WTC11 (cell line): ENCODE measurements around the gene C14orf93.

Source experiments
- CREB1 ChIP-seq: sonication (generic); formaldehyde crosslinking; IDR thresholded peaks from 2 replicates; pipeline ENCODE4 v1.8.0; 2023; ENCODE audit warnings: mild to moderate bottlenecking, missing genetic modification reagents
- FOXP1 ChIP-seq: sonication (generic); formaldehyde crosslinking; IDR thresholded peaks from 2 replicates; pipeline ENCODE4 v1.8.0; 2022; ENCODE audit warnings: missing genetic modification reagents, mild to moderate bottlenecking, moderate library complexity, borderline replicate concordance
- MYBL2 ChIP-seq: sonication (generic); formaldehyde crosslinking; IDR thresholded peaks from 2 replicates; pipeline ENCODE4 v1.8.1; 2023; ENCODE audit warnings: mild to moderate bottlenecking, moderate library complexity, missing genetic modification reagents
- TF ChIP-seq, protein P1 (sequence below): sonication (generic); formaldehyde crosslinking; IDR thresholded peaks from 2 replicates; pipeline ENCODE4 v1.8.0; 2022; ENCODE audit warnings: mild to moderate bottlenecking, missing genetic modification reagents
- TF ChIP-seq, protein P2 (sequence below): sonication (generic); formaldehyde crosslinking; IDR thresholded peaks from 2 replicates; pipeline ENCODE4 v1.8.0; 2022; ENCODE audit warnings: mild to moderate bottlenecking, missing genetic modification reagents
- TF ChIP-seq, protein P3 (sequence below): sonication (generic); formaldehyde crosslinking; IDR thresholded peaks from 2 replicates; pipeline ENCODE4 v1.8.0; 2022; ENCODE audit warnings: missing genetic modification reagents
- TF ChIP-seq, protein P4 (sequence below): sonication (generic); formaldehyde crosslinking; IDR thresholded peaks from 2 replicates; pipeline ENCODE4 v1.8.1; 2023; ENCODE audit warnings: mild to moderate bottlenecking, missing genetic modification reagents, moderate library complexity
- TF ChIP-seq, protein P5 (sequence below): sonication (generic); formaldehyde crosslinking; IDR thresholded peaks from 2 replicates; pipeline ENCODE4 v1.8.1; 2022; ENCODE audit warnings: mild to moderate bottlenecking, missing genetic modification reagents, moderate library complexity, borderline replicate concordance

DNA sequence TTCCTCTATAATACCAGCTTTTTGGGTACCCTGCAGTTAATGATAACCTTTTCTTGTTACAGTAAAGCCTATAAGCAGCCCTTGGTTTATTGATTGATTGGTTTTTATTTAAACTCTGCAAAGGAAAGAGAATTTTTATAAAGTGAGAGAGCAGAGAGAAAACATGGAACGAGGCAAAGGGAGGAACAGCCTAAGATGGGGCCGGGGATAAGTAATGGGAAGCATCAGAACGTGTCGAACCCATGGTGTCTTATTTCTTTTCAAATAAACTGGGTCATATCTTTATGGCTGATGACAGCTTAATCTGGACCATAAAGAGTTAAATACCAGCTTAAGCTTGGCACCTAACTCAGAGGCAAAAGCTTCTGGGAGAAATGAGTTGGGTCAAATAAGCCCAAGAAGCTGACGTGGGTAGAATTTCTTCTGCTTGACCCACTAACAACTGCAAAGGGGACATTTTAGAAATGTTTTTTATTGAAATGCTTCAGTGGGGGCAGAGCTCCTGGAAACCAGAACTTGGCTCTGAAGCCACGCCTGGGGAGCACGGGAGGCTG lies 12.0 kb upstream of the C14orf93 start:
- TF ChIP-seq, protein P1, sequence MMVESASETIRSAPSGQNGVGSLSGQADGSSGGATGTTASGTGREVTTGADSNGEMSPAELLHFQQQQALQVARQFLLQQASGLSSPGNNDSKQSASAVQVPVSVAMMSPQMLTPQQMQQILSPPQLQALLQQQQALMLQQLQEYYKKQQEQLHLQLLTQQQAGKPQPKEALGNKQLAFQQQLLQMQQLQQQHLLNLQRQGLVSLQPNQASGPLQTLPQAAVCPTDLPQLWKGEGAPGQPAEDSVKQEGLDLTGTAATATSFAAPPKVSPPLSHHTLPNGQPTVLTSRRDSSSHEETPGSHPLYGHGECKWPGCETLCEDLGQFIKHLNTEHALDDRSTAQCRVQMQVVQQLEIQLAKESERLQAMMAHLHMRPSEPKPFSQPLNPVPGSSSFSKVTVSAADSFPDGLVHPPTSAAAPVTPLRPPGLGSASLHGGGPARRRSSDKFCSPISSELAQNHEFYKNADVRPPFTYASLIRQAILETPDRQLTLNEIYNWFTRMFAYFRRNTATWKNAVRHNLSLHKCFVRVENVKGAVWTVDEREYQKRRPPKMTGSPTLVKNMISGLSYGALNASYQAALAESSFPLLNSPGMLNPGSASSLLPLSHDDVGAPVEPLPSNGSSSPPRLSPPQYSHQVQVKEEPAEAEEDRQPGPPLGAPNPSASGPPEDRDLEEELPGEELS (CRISPR knock-in tag), result no peak
- TF ChIP-seq MYBL2 (CRISPR knock-in tag), result no peak
- TF ChIP-seq, protein P2, sequence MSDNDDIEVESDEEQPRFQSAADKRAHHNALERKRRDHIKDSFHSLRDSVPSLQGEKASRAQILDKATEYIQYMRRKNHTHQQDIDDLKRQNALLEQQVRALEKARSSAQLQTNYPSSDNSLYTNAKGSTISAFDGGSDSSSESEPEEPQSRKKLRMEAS (CRISPR knock-in tag), result no peak
- TF ChIP-seq, protein P3, sequence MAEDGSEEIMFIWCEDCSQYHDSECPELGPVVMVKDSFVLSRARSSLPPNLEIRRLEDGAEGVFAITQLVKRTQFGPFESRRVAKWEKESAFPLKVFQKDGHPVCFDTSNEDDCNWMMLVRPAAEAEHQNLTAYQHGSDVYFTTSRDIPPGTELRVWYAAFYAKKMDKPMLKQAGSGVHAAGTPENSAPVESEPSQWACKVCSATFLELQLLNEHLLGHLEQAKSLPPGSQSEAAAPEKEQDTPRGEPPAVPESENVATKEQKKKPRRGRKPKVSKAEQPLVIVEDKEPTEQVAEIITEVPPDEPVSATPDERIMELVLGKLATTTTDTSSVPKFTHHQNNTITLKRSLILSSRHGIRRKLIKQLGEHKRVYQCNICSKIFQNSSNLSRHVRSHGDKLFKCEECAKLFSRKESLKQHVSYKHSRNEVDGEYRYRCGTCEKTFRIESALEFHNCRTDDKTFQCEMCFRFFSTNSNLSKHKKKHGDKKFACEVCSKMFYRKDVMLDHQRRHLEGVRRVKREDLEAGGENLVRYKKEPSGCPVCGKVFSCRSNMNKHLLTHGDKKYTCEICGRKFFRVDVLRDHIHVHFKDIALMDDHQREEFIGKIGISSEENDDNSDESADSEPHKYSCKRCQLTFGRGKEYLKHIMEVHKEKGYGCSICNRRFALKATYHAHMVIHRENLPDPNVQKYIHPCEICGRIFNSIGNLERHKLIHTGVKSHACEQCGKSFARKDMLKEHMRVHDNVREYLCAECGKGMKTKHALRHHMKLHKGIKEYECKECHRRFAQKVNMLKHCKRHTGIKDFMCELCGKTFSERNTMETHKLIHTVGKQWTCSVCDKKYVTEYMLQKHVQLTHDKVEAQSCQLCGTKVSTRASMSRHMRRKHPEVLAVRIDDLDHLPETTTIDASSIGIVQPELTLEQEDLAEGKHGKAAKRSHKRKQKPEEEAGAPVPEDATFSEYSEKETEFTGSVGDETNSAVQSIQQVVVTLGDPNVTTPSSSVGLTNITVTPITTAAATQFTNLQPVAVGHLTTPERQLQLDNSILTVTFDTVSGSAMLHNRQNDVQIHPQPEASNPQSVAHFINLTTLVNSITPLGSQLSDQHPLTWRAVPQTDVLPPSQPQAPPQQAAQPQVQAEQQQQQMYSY (CRISPR knock-in tag), result no peak
- TF ChIP-seq, protein P4, sequence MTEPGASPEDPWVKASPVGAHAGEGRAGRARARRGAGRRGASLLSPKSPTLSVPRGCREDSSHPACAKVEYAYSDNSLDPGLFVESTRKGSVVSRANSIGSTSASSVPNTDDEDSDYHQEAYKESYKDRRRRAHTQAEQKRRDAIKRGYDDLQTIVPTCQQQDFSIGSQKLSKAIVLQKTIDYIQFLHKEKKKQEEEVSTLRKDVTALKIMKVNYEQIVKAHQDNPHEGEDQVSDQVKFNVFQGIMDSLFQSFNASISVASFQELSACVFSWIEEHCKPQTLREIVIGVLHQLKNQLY (CRISPR knock-in tag), result no peak
- TF ChIP-seq FOXP1, result no peak
- TF ChIP-seq CREB1 (CRISPR knock-in tag), result no peak
- TF ChIP-seq, protein P5, sequence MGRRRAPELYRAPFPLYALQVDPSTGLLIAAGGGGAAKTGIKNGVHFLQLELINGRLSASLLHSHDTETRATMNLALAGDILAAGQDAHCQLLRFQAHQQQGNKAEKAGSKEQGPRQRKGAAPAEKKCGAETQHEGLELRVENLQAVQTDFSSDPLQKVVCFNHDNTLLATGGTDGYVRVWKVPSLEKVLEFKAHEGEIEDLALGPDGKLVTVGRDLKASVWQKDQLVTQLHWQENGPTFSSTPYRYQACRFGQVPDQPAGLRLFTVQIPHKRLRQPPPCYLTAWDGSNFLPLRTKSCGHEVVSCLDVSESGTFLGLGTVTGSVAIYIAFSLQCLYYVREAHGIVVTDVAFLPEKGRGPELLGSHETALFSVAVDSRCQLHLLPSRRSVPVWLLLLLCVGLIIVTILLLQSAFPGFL, result no peak
